BJ (cell line): Measurements from ENCODE around the gene CEP152. TPM values are rescaled to one million over a fixed set of nuclear protein-coding genes. Genes with fewer than 3 reads are reported as not detected.
A peak's percentile ranks its signal among the peaks of the same experiment; 100 is the strongest.

Experiments
- CTCF ChIA-PET: fragments of 350-600 bp; formaldehyde crosslinking; extraction: SDS; loops from one replicate; lab custom pipeline; 2021; ENCODE audit warnings: antibody characterized with exemption, inconsistent platforms; lab: Yijun Ruan, JAX
- POLR2A ChIA-PET: fragments of 300-600 bp; sonication (Branson Sonifier 250); formaldehyde crosslinking; extraction: SDS; loops from one replicate; lab custom pipeline; 2021; ENCODE audit warnings: antibody characterized with exemption; lab: Charles Lee
- DNase-seq: peaks from one replicate; pipeline ENCODE4 v3.0.0-alpha.2; 2011; ENCODE audit warnings: low read depth
- H3K27me3 ChIP-seq: 2 replicates; pipeline ENCODE4 v1.6.0; 2011; ENCODE audit warnings: low read length; ENCODE audit not compliant: control insufficient read depth, insufficient read depth
- H3K36me3 ChIP-seq: 2 replicates; pipeline ENCODE4 v1.5.1; 2011; ENCODE audit warnings: low read length; ENCODE audit not compliant: control insufficient read depth, insufficient read depth
- H3K4me3 ChIP-seq: 2 replicates; pipeline ENCODE4 v1.5.1; 2011; ENCODE audit warnings: low read depth, mild to moderate bottlenecking, control low read depth, low read length
- CTCF ChIP-seq: IDR thresholded peaks from 2 replicates; pipeline ENCODE4 v1.5.1; 2011; ENCODE audit warnings: low read depth, mild to moderate bottlenecking, control low read depth, inconsistent platforms, low read length, moderate library complexity; ENCODE audit not compliant: insufficient read depth
- polyA plus RNA-seq: library from polyadenylated mRNA; depleted of rRNA; stranded (reverse); fragments of >200 nt; gene quantifications from 2 replicates; pipeline ENCODE4 v1.2.3, GENCODE V29; 2011

The CEP152 gene
- polyA plus RNA-seq, 1 experiment, result 0.77 TPM

- no peaks in the 10 kb centered on the region for H3K36me3 ChIP-seq
- CTCF ChIA-PET, result interaction anchor here (2.0 to 2.6 kb wide), 2 partner anchors 10 to 44 kb away, joined by 8 to 13 read pairs; no protein-coding TSS in a partner anchor
- no peak for DNase-seq
These were observed 573 bp upstream of the CEP152 start for GRCh38 chr15:48811325-48811958.

DNA sequence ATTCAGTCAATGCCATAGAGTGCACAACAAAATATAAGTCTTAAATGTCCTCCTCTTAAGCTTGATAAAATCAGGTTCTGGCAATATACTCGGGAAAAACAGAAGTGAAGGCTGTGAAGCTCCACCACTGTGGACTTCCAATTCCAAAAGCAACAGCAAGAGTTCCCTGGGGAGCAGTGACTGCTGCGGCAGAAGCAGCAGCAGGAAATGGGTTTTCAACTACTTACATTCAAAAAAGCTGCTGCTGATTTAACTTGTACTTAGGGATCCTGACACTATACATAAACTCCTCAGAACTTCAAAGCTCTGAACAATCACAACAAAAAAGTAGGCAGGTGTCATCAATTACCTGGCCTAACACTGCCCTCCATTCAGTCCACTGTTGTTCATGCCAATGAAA lies 4.7 kb downstream of the CEP152 start:
- CTCF ChIA-PET, result interaction anchor here (1.1 kb wide), 1 partner anchor 8 kb away, joined by 3 read pairs; no protein-coding TSS in a partner anchor
- TF ChIP-seq CTCF, result no peak
- Histone ChIP-seq H3K4me3 (no peak overlapping the region), H3K36me3 (no peaks in the 10 kb centered on the region), H3K27me3 (no peaks in the 10 kb centered on the region)
- no peak for DNase-seq
- POLR2A ChIA-PET, result no interaction called here

More at GRCh38 chr15:48811325-48811958, 573 bp upstream of the CEP152 start:
- TF ChIP-seq CTCF, result no peak
- POLR2A ChIA-PET, result no interaction called here
- H3K27me3 ChIP-seq, result no peaks in the 10 kb centered on the region
- H3K4me3 ChIP-seq, result peak overlapping the region; percentile 56

DNA sequence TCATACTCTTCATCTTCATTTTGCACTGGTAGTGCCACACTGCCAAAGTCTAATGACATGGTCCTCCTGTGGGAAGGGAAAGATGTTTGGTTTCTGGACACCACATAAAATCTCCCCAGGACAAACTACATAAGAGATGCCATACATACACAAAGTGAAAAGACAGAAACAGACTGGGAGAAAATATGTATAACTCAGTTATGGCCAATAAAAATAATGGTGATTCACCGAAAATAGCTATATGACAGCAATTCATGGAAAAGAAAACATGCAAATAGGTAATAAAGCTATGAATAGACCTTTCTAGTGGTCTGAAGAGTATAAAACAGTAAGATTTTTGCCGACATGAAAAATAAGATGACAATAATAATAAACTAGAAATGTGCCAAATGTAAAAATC lies 5.3 kb downstream of the CEP152 start:
- CTCF ChIA-PET, result no interaction called here
- Histone ChIP-seq H3K36me3 (no peaks in the 10 kb centered on the region), H3K27me3 (no peaks in the 10 kb centered on the region), H3K4me3 (no peak overlapping the region)
- no peak for DNase-seq
- no peak for TF ChIP-seq CTCF
- POLR2A ChIA-PET, result no interaction called here

- no peaks in the 10 kb centered on the region for H3K36me3 ChIP-seq
- H3K4me3 ChIP-seq, result no peak overlapping the region
- POLR2A ChIA-PET, result no interaction called here
- TF ChIP-seq CTCF, result no peak
- CTCF ChIA-PET, result interaction anchor here (3.1 kb wide), 1 partner anchor 445 kb away, joined by 7 read pairs; no protein-coding TSS in a partner anchor
- H3K27me3 ChIP-seq, result no peaks in the 10 kb centered on the region
- DNase-seq, result no peak
These were observed 7.0 kb downstream of the CEP152 start for GRCh38 chr15:48803877-48804276.

GRCh38 chr15:48802867-48803266 lies 8.0 kb downstream of the CEP152 start:
- Histone ChIP-seq H3K4me3 (no peak overlapping the region), H3K36me3 (no peaks in the 10 kb centered on the region), H3K27me3 (no peaks in the 10 kb centered on the region)
- DNase-seq, result peak; percentile 54
- ChIA-PET POLR2A (no interaction called here), CTCF (interaction anchor here (0.8 to 3.7 kb wide), 6 partner anchors 13 to 445 kb away, joined by 3 to 20 read pairs (median 6); partner anchors contain the start of gene FBN1)
- TF ChIP-seq CTCF, result no peak
